ENCODE results near the gene SLC38A11.
"Not testable (repeated sequence)": the region's sequence is repeated elsewhere in the genome, so short reads cannot be mapped to it uniquely, and the experiment has no call there.

Gene SLC38A11, protein sequence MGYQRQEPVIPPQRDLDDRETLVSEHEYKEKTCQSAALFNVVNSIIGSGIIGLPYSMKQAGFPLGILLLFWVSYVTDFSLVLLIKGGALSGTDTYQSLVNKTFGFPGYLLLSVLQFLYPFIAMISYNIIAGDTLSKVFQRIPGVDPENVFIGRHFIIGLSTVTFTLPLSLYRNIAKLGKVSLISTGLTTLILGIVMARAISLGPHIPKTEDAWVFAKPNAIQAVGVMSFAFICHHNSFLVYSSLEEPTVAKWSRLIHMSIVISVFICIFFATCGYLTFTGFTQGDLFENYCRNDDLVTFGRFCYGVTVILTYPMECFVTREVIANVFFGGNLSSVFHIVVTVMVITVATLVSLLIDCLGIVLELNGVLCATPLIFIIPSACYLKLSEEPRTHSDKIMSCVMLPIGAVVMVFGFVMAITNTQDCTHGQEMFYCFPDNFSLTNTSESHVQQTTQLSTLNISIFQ

DNA sequence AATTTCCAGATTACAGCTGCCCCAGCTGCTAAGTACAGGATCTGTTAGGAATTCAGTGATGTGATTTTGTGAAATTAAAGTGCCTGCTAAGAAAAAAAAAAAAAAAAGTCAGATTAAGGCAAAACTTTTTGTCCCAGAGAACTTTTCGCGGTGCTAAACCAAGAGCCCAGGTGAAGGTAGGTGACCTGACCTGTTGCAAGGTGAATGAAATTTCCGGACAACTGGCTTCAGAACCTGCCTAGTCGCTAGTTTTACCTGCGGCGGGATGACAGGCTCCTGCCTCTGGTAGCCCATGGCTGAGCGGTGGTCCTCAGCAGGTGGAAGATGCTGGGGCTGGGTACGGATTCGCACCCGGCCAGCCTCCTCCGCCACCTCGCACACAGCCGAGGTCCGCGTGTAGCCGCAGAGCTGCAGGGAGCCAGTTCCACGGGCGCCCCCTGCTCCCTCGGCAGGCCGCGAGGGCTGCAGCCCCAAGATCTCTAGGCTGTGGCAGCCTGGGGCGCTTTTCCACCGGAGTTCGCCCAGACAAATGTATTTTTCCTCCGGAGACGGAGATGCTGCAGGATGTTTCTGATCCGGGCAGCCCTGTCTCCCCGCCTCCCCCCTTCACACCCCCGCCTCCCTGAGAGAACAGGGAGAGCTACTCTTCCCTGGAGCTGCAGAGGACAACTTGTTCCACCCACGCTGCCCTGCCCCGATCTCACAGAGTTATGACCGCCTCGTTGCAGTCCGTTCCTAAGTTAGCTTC, at the start of gene SLC38A11:
Gene SLC38A11 (minus strand): TSS at position 572 of the 748 bp plus-strand sequence. CDS start 278 bp downstream, at position 294.
- no peak for DNase-seq

- no peak for DNase-seq
These were observed 48.3 kb upstream of the SLC38A11 start for GRCh38 chr2:165003443-165004130.

DNA sequence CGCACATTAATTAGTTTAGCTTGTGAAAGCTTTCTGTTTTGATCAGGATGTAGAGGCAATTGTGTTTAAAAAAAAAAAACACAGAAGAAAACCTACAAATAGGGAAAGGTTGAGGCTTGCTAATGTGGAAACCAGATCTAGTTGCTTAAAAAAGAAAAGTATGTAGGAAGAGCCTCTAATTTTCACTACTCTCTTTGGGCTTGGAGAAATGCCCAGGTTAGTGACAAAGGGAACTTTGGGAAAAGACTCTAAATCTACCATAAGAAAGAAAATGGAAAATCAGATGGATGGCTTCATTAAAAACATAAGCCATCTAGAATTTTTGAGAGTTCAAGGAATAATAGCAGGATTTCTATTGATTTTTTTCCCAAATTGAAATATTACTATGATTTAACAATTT, 47.3 kb upstream of the SLC38A11 start:
- no peak for DNase-seq

- DNase-seq: not testable (repeated sequence)
These were observed 39.5 kb upstream of the SLC38A11 start for GRCh38 chr2:164994664-164995299.

- DNase-seq: no peak
These were observed 38.1 kb upstream of the SLC38A11 start for GRCh38 chr2:164993287-164994016.

GRCh38 chr2:164992818-164993217, 37.5 kb upstream of the SLC38A11 start:
- DNase-seq: peak; percentile 51

DNA sequence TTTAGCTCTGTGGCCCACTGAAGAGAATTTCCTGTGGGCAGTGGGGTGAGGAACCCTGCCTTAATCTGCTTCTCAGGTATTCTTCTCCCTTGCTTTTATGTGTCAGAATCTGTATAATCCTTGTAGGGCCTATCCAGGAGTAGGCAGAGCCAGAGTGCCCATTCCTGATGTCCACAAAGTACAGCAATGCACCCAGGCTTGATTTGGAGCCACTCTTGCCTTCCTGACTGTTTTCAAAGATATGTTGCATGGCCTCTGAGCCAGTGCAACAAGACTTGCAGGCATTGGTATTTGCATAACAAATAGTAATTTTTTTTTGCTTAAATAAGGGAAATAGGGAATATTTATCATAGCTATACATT, 36.7 kb upstream of the SLC38A11 start:
- DNase-seq: not testable (repeated sequence)

- not testable (repeated sequence) for DNase-seq
These were observed 36.2 kb upstream of the SLC38A11 start for GRCh38 chr2:164991361-164992092.

- not testable (repeated sequence) for DNase-seq
These were observed 35.6 kb upstream of the SLC38A11 start for GRCh38 chr2:164990953-164991352.

- DNase-seq: not testable (repeated sequence)
These were observed 33.5 kb upstream of the SLC38A11 start for GRCh38 chr2:164988805-164989204.

- not testable (repeated sequence) for DNase-seq
These were observed 30.7 kb upstream of the SLC38A11 start for GRCh38 chr2:164986027-164986426.

GRCh38 chr2:164984428-164984827, 29.1 kb upstream of the SLC38A11 start:
- no peak for DNase-seq

GRCh38 chr2:164981217-164981990, 26.1 kb upstream of the SLC38A11 start:
- no peak for DNase-seq

GRCh38 chr2:164980688-164981087, 25.4 kb upstream of the SLC38A11 start:
- not testable (repeated sequence) for DNase-seq

DNA sequence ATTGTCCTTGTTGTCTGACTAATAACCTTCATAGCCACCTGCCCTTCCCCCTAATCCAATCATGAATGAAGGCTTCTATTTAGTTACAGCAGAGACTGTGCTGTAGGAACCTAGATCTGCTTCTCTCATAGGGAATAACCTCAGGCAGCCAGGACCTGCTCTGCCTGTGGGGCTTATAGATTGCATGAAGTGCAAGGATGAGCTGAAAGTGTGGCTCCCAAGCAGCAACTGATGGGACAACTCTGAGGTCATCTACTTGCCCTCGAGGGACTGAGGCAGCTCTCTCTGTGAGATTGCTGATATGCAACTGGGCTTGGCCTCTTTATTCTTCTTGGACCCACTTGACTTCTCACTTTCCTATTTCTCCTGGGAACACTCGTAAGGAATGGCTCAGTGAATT, 23.8 kb upstream of the SLC38A11 start:
- DNase-seq: no peak

- DNase-seq: not testable (repeated sequence)
These were observed 21.6 kb upstream of the SLC38A11 start for GRCh38 chr2:164976875-164977470.

DNA sequence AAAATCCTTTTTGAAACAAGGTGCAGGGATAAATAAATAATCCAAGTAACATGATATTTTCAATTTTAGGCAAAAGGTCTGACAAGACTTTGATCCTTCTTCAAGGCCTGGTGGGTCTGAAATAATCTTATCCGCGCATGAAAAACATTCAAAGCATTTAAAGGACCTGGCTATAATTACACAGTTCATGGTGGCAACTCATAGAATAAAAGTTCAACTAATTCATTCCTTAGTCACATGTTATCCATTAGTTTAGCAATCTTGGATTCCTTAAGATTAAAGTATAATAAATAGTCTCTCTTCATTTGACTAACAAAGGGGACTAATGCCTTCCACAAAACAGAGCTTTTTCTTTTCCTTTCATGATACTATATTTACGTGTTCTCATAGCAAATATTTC, 21.0 kb upstream of the SLC38A11 start:
- no peak for DNase-seq

GRCh38 chr2:164975891-164976290, 20.6 kb upstream of the SLC38A11 start:
- no peak for DNase-seq

GRCh38 chr2:164974221-164974620, 18.9 kb upstream of the SLC38A11 start:
- DNase-seq: no peak

GRCh38 chr2:164972216-164972615, 16.9 kb upstream of the SLC38A11 start:
- no peak for DNase-seq
